ENCODE measurements around the gene PANK3. TPM values are rescaled to one million over a fixed set of nuclear protein-coding genes. Genes with fewer than 3 reads are reported as not detected.

PANK3 gene
- polyA plus RNA-seq, 3 donors = 9.0 to 11.9 (median 9.3) TPM

DNA sequence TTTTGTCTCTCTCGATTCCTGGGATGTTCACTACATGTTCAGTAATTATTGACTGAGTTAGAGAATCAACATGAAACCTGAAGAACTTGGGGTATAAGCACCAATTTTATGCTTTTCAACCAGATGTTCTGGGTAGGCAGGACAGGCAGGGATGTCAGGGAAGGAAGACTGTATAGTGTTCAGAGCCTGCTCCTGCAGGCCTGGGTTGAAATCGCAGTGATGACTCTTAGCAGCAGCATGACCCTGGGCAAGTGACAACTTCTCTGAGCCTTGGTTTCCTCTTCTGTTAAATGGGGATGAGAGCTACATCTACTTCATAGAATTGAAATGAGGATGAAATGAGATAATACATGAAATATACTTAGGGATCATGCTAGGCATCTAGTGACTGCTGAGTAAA lies 29.7 kb upstream of the PANK3 start:
- H3K4me2 ChIP-seq (replicated peaks; ENCODE audit: extremely low read depth, low read length, poor library complexity, severe bottlenecking) = no peak overlapping the region
- TF ChIP-seq, protein P1, sequence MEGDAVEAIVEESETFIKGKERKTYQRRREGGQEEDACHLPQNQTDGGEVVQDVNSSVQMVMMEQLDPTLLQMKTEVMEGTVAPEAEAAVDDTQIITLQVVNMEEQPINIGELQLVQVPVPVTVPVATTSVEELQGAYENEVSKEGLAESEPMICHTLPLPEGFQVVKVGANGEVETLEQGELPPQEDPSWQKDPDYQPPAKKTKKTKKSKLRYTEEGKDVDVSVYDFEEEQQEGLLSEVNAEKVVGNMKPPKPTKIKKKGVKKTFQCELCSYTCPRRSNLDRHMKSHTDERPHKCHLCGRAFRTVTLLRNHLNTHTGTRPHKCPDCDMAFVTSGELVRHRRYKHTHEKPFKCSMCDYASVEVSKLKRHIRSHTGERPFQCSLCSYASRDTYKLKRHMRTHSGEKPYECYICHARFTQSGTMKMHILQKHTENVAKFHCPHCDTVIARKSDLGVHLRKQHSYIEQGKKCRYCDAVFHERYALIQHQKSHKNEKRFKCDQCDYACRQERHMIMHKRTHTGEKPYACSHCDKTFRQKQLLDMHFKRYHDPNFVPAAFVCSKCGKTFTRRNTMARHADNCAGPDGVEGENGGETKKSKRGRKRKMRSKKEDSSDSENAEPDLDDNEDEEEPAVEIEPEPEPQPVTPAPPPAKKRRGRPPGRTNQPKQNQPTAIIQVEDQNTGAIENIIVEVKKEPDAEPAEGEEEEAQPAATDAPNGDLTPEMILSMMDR (IDR thresholded peaks at IDR 0.05) = no peak
- no peaks in the 10 kb centered on the region for H3K36me3 Mint-ChIP-seq
- peaks cover 0 to 1% (median 0%) of the 10 kb centered on the region in 7 donors for H3K9me3 Mint-ChIP-seq
- no peak overlapping the region for H3K4me3 ChIP-seq (replicated peaks in 1 of 3; ENCODE audit: low read depth in 2 of 3, low read length in 3 of 3)
- no peaks in the 10 kb centered on the region for H3K36me3 ChIP-seq (replicated peaks in 1 of 2; ENCODE audit: control insufficient read depth in 1 of 2, insufficient read depth in 2 of 2, low read length in 2 of 2)
- H3K4me1 ChIP-seq (ENCODE audit: control insufficient read depth in 1 of 2, insufficient read depth in 2 of 2, low read length in 2 of 2) = no peaks in the 10 kb centered on the region
- H3K79me2 ChIP-seq (ENCODE audit: insufficient read depth, low read length) = no peaks in the 10 kb centered on the region
- H4K20me1 ChIP-seq (ENCODE audit: insufficient read depth, low read length) = no peaks in the 10 kb centered on the region
- H3K27me3 Mint-ChIP-seq (ENCODE audit: low read depth in 3 of 3) = peaks cover 1 to 2% (median 1%) of the 10 kb centered on the region in 3 donors
- no peak overlapping the region for H3K9ac ChIP-seq (ENCODE audit: insufficient read depth, low read length, poor library complexity, severe bottlenecking)
- H3K27me3 ChIP-seq (ENCODE audit: control insufficient read depth in 2 of 2, insufficient read depth in 2 of 2, low read length in 2 of 2) = no peaks in the 10 kb centered on the region
- no peak for DNase-seq
- no peak overlapping the region for H2AFZ ChIP-seq (ENCODE audit: insufficient read depth, low read depth, low read length, poor library complexity, severe bottlenecking)
- H3K4me1 Mint-ChIP-seq = peaks cover 5% of the 10 kb centered on the region
- WGBS (ENCODE audit: insufficient coverage) = 100% methylated on average over 1 of the region's 2 CpGs
- H3K27ac ChIP-seq (ENCODE audit: low read depth in 1 of 2, low read length in 2 of 2) = no peak overlapping the region
- intact Hi-C loops (cut with micrococcal nuclease) = no loop called here
- no peak overlapping the region for H3K4me3 Mint-ChIP-seq
- H3K27ac Mint-ChIP-seq = no peak overlapping the region
- no peaks in the 10 kb centered on the region for H3K9me3 ChIP-seq (replicated peaks in 1 of 2; ENCODE audit: control insufficient read depth in 1 of 2, insufficient read depth in 1 of 2, low read length in 2 of 2)

GRCh38 chr5:168608386-168608785 lies 29.2 kb upstream of the PANK3 start:
- H3K27me3 Mint-ChIP-seq (ENCODE audit: low read depth in 3 of 3) = peaks cover 1 to 2% (median 1%) of the 10 kb centered on the region in 3 donors
- 100% methylated on average over 4 of the region's 6 CpGs for WGBS (ENCODE audit: insufficient coverage)
- H3K4me1 ChIP-seq (ENCODE audit: control insufficient read depth in 1 of 2, insufficient read depth in 2 of 2, low read length in 2 of 2) = no peaks in the 10 kb centered on the region
- H3K36me3 Mint-ChIP-seq = no peaks in the 10 kb centered on the region
- intact Hi-C loops (cut with micrococcal nuclease) = no loop called here
- H3K9me3 Mint-ChIP-seq = peaks cover 0 to 1% (median 0%) of the 10 kb centered on the region in 7 donors
- H2AFZ ChIP-seq (ENCODE audit: insufficient read depth, low read depth, low read length, poor library complexity, severe bottlenecking) = no peak overlapping the region
- no peak for DNase-seq
- H3K4me3 ChIP-seq (replicated peaks in 1 of 3; ENCODE audit: low read depth in 2 of 3, low read length in 3 of 3) = no peak overlapping the region
- H3K4me3 Mint-ChIP-seq = no peak overlapping the region
- H3K4me2 ChIP-seq (replicated peaks; ENCODE audit: extremely low read depth, low read length, poor library complexity, severe bottlenecking) = no peak overlapping the region
- TF ChIP-seq, protein P1 (IDR thresholded peaks at IDR 0.05) = no peak
- H3K9ac ChIP-seq (ENCODE audit: insufficient read depth, low read length, poor library complexity, severe bottlenecking) = no peak overlapping the region
- no peaks in the 10 kb centered on the region for H3K79me2 ChIP-seq (ENCODE audit: insufficient read depth, low read length)
- H3K4me1 Mint-ChIP-seq = peaks cover 5% of the 10 kb centered on the region
- H3K9me3 ChIP-seq (replicated peaks in 1 of 2; ENCODE audit: control insufficient read depth in 1 of 2, insufficient read depth in 1 of 2, low read length in 2 of 2) = no peaks in the 10 kb centered on the region
- H3K27me3 ChIP-seq (ENCODE audit: control insufficient read depth in 2 of 2, insufficient read depth in 2 of 2, low read length in 2 of 2) = no peaks in the 10 kb centered on the region
- no peaks in the 10 kb centered on the region for H4K20me1 ChIP-seq (ENCODE audit: insufficient read depth, low read length)
- no peaks in the 10 kb centered on the region for H3K36me3 ChIP-seq (replicated peaks in 1 of 2; ENCODE audit: control insufficient read depth in 1 of 2, insufficient read depth in 2 of 2, low read length in 2 of 2)
- H3K27ac Mint-ChIP-seq = no peak overlapping the region
- no peak overlapping the region for H3K27ac ChIP-seq (ENCODE audit: low read depth in 1 of 2, low read length in 2 of 2)
